HepG2 (cell line): ENCODE results near the gene MAPK11. TPM values are rescaled to one million over a fixed set of nuclear protein-coding genes. Genes with fewer than 3 reads are reported as not detected.

Experiments
- CBX1 ChIP-seq: IDR thresholded peaks from one replicate; pipeline ENCODE4 v1.6.1; 2016; ENCODE audit warnings: antibody characterized with exemption, low read depth
- CHCHD3 ChIP-seq: sonication (generic); formaldehyde crosslinking; IDR thresholded peaks from 2 replicates; pipeline ENCODE4 v1.8.0; 2022; ENCODE audit warnings: mild to moderate bottlenecking, missing genetic modification reagents, moderate library complexity
- CREBL2 ChIP-seq: sonication (generic); formaldehyde crosslinking; IDR thresholded peaks from 2 replicates; pipeline ENCODE4 v1.8.1; 2023; ENCODE audit warnings: missing genetic modification reagents, mild to moderate bottlenecking, borderline replicate concordance
- HNF4A ChIP-seq: sonication (generic); formaldehyde crosslinking; IDR thresholded peaks from 2 replicates; pipeline ENCODE4 v1.4.0; 2020; ENCODE audit warnings: missing genetic modification reagents
- KDM5A ChIP-seq: fragments of 200-600 bp; sonication (generic); IDR thresholded peaks from 2 replicates; pipeline ENCODE4 v1.7.0; 2018; ENCODE audit warnings: antibody characterized with exemption, mild to moderate bottlenecking, low read length, borderline replicate concordance
- MAFG ChIP-seq: sonication (generic); formaldehyde crosslinking; IDR thresholded peaks from 2 replicates; pipeline ENCODE4 v1.5.1; 2020; ENCODE audit warnings: mild to moderate bottlenecking, missing genetic modification reagents
- POGK ChIP-seq: sonication (generic); formaldehyde crosslinking; conservative IDR thresholded peaks from 2 replicates; pipeline ENCODE4 v1.8.0; 2022; ENCODE audit warnings: mild to moderate bottlenecking, moderate library complexity, missing genetic modification reagents
- SMC3 ChIP-seq: IDR thresholded peaks from 2 replicates; pipeline ENCODE4 v1.6.1; 2011; ENCODE audit warnings: low read length, improper control_type of control experiment
- THAP8 ChIP-seq: sonication (generic); formaldehyde crosslinking; IDR thresholded peaks from 2 replicates; pipeline ENCODE4 v1.5.1; 2020; ENCODE audit warnings: missing genetic modification reagents, mild to moderate bottlenecking, borderline replicate concordance
- TIGD3 ChIP-seq: sonication (generic); formaldehyde crosslinking; IDR thresholded peaks from 2 replicates; pipeline ENCODE4 v1.5.1; 2020; ENCODE audit warnings: mild to moderate bottlenecking, missing genetic modification reagents, borderline replicate concordance
- YEATS4 ChIP-seq: sonication (generic); formaldehyde crosslinking; IDR thresholded peaks from 2 replicates; pipeline ENCODE4 v1.4.0; 2020; ENCODE audit warnings: missing genetic modification reagents, borderline replicate concordance
- ZNF10 ChIP-seq: sonication (generic); formaldehyde crosslinking; IDR thresholded peaks from 2 replicates; pipeline ENCODE4 v1.4.0; 2020; ENCODE audit warnings: mild to moderate bottlenecking, low read depth, missing genetic modification reagents, borderline replicate concordance
- ZNF513 ChIP-seq: sonication (generic); formaldehyde crosslinking; conservative IDR thresholded peaks from 2 replicates; pipeline ENCODE4 v1.5.0; 2020; ENCODE audit warnings: missing genetic modification reagents
- polyA plus RNA-seq, 8 experiments: library from polyadenylated mRNA; depleted of rRNA in 3 of 8; stranded (reverse) in 7 of 8; unstranded in 1 of 8; fragments of >200 nt; fragmentation: Illumina TruSeq in 4 of 8; extraction: Trizol in 4 of 8; gene quantifications; 2 replicates each; pipeline versions ENCODE4 v1.2.1 to v1.2.3, GENCODE V29; 2011 to 2016; ENCODE audit warnings: low read depth in 4 of 8, missing spikeins in 1 of 8, mixed read lengths in 1 of 8; ENCODE audit not compliant: insufficient read depth in 1 of 8
- total RNA-seq, 5 experiments: library from RNA; depleted of rRNA; stranded (reverse); fragments of >200 nt; fragmentation: Illumina TruSeq; extraction: Trizol; gene quantifications; 2 replicates each; pipeline ENCODE4 v1.2.3, GENCODE V29; 2016; ENCODE audit warnings: low read depth in 1 of 5
- TF ChIP-seq, protein P1 (sequence below): sonication (generic); formaldehyde crosslinking; IDR thresholded peaks from 2 replicates; pipeline ENCODE4 v1.9.0; 2021; ENCODE audit warnings: missing genetic modification reagents, borderline replicate concordance
- TF ChIP-seq, protein P2 (sequence below): sonication (generic); formaldehyde crosslinking; IDR thresholded peaks from 2 replicates; pipeline ENCODE4 v1.4.0; 2020; ENCODE audit warnings: missing genetic modification reagents, borderline replicate concordance

Gene MAPK11
- total and polyA plus RNA-seq, 2 of the 13 experiments (the other 11 are each of a cell fraction or from before 2014, with no cell fraction given), result 0.15 to 0.17 TPM

DNA sequence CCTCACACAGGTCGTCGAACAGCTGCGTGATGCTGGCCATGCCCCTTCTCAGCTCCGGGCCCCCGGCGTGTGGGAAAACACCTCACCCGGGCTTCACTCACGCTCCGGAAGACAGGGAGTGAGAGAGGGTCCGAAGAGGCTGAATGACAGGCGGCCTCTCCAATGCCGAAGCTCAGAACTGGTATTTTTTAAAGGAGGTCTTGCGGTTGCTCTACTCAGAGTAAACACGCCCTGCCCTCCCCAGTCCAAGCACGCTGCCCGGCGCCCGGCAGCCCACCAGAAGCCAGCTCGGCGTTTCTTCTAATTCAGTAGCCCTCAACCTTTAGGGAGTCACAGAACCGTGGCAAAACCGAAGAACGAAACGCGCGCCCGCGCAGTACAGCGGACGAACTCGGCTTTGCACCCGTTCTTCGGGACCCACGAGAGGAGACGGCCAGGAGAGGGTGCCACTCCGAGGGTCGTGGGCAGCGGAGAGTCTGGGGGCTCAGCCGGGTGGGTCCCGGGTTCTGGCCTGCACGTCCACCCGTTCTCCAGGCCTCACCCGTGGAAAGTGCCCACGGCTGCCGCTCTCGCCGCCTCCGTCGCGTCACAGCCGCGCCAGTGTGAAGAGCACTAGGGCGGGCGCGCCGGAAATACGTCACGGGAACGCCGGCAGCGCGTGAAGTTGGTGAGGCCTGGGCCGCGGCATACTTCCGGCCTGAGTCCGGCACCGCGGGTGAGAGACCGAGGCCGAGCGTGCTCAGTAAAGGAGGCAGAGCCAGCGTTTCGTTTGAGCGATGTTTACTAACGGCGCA is 25.6 kb downstream of the MAPK11 start, which contains the start of gene TUBGCP6 (continued):
- peak; percentile 72 for TF ChIP-seq POGK
- peak; percentile 86; the same call in 1 of the 2 replicates for TF ChIP-seq YEATS4 (CRISPR knock-in tag)
- TF ChIP-seq CREBL2 (CRISPR knock-in tag), result peak; percentile 81; the same call in 1 of the 2 replicates
- TF ChIP-seq, protein P1, sequence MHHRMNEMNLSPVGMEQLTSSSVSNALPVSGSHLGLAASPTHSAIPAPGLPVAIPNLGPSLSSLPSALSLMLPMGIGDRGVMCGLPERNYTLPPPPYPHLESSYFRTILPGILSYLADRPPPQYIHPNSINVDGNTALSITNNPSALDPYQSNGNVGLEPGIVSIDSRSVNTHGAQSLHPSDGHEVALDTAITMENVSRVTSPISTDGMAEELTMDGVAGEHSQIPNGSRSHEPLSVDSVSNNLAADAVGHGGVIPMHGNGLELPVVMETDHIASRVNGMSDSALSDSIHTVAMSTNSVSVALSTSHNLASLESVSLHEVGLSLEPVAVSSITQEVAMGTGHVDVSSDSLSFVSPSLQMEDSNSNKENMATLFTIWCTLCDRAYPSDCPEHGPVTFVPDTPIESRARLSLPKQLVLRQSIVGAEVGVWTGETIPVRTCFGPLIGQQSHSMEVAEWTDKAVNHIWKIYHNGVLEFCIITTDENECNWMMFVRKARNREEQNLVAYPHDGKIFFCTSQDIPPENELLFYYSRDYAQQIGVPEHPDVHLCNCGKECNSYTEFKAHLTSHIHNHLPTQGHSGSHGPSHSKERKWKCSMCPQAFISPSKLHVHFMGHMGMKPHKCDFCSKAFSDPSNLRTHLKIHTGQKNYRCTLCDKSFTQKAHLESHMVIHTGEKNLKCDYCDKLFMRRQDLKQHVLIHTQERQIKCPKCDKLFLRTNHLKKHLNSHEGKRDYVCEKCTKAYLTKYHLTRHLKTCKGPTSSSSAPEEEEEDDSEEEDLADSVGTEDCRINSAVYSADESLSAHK (CRISPR knock-in tag), result no peak
- TF ChIP-seq MAFG (CRISPR knock-in tag), result no peak
- no peak for TF ChIP-seq SMC3
- peak; percentile 58; the same call in 1 of the 2 replicates for TF ChIP-seq TIGD3 (CRISPR knock-in tag)
- peak; percentile 62; the same call in 1 of the 2 replicates for TF ChIP-seq CHCHD3 (CRISPR knock-in tag)
- 0 out of 2 replicates have a peak, but pooled peaks have one; percentile 50 for TF ChIP-seq THAP8 (CRISPR knock-in tag)
- TF ChIP-seq KDM5A, result peak; percentile 96
- TF ChIP-seq CBX1, result peak; percentile 93
- TF ChIP-seq, protein P2, sequence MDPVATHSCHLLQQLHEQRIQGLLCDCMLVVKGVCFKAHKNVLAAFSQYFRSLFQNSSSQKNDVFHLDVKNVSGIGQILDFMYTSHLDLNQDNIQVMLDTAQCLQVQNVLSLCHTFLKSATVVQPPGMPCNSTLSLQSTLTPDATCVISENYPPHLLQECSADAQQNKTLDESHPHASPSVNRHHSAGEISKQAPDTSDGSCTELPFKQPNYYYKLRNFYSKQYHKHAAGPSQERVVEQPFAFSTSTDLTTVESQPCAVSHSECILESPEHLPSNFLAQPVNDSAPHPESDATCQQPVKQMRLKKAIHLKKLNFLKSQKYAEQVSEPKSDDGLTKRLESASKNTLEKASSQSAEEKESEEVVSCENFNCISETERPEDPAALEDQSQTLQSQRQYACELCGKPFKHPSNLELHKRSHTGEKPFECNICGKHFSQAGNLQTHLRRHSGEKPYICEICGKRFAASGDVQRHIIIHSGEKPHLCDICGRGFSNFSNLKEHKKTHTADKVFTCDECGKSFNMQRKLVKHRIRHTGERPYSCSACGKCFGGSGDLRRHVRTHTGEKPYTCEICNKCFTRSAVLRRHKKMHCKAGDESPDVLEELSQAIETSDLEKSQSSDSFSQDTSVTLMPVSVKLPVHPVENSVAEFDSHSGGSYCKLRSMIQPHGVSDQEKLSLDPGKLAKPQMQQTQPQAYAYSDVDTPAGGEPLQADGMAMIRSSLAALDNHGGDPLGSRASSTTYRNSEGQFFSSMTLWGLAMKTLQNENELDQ, result no peak
- peak; percentile 48; the same call in 1 of the 2 replicates for TF ChIP-seq HNF4A (CRISPR knock-in tag)
- peak; percentile 88; the same call in 1 of the 2 replicates for TF ChIP-seq ZNF10
- no peak; the same call in 1 of the 2 replicates for TF ChIP-seq ZNF513 (CRISPR knock-in tag)
